HG02870 (cell line): ENCODE results near the gene FRMD4A.

Source experiments
- ATAC-seq: cut with Tn5 transposase; IDR thresholded peaks from one replicate; pipeline ENCODE4 v1.9.1; 2021; ENCODE audit warnings: mild to moderate bottlenecking, moderate library complexity; ENCODE audit not compliant: unreplicated experiment

FRMD4A gene

GRCh38 chr10:13715100-13715499, 615.6 kb downstream of the FRMD4A start:
- no peak for ATAC-seq

GRCh38 chr10:13712837-13713581, 617.7 kb downstream of the FRMD4A start:
- peak; percentile 72 for ATAC-seq

GRCh38 chr10:13712476-13712836, 618.3 kb downstream of the FRMD4A start:
- peak; percentile 10 for ATAC-seq

- ATAC-seq = no peak
Measured at GRCh38 chr10:13711291-13711690, 619.4 kb downstream of the FRMD4A start.

GRCh38 chr10:13709931-13710650, 620.6 kb downstream of the FRMD4A start:
- no peak for ATAC-seq

- no peak for ATAC-seq
Measured at GRCh38 chr10:13708256-13708990, 622.3 kb downstream of the FRMD4A start.

- no peak for ATAC-seq
Measured at GRCh38 chr10:13707156-13707881, 623.4 kb downstream of the FRMD4A start.

- ATAC-seq = no peak
Measured at GRCh38 chr10:13706604-13707003, 624.1 kb downstream of the FRMD4A start.

- no peak for ATAC-seq
Measured at GRCh38 chr10:13706175-13706574, 624.5 kb downstream of the FRMD4A start.

GRCh38 chr10:13705526-13706174, 625.1 kb downstream of the FRMD4A start:
- ATAC-seq = no peak

GRCh38 chr10:13704964-13705363, 625.8 kb downstream of the FRMD4A start:
- ATAC-seq = no peak

- ATAC-seq = no peak
Measured at GRCh38 chr10:13703997-13704536, 626.7 kb downstream of the FRMD4A start.

- ATAC-seq = no peak
Measured at GRCh38 chr10:13703101-13703818, 627.5 kb downstream of the FRMD4A start.

- ATAC-seq = no peak
Measured at GRCh38 chr10:13701157-13701919, 629.4 kb downstream of the FRMD4A start.

GRCh38 chr10:13700473-13701144, 630.1 kb downstream of the FRMD4A start:
- ATAC-seq = no peak

GRCh38 chr10:13699216-13699615, 631.5 kb downstream of the FRMD4A start:
- ATAC-seq = no peak

- no peak for ATAC-seq
Measured at GRCh38 chr10:13698217-13698616, 632.5 kb downstream of the FRMD4A start.

GRCh38 chr10:13696071-13696470, 634.7 kb downstream of the FRMD4A start:
- no peak for ATAC-seq
